HCT116 (cell line): ENCODE measurements around the gene LRRIQ1. TPM values are rescaled to one million over a fixed set of nuclear protein-coding genes. Genes with fewer than 3 reads are reported as not detected.

Experiments
- ATAC-seq: fragments of 200-7000 bp; cut with Tn5 transposase; 2 replicates; pipeline ENCODE4 v1.9.1; 2020; ENCODE audit warnings: mild to moderate bottlenecking, moderate library complexity
- BruUV-seq: library from RNA; stranded (reverse); fragments of 400-500 nt; replicated peaks from 2 replicates; lab custom pipeline; 2021; lab: Mats Ljungman, UMichigan
- CTCF ChIA-PET: fragments of 300-600 bp; sonication (Branson Sonifier 250); formaldehyde crosslinking; loops from one replicate; lab custom pipeline; 2021; ENCODE audit warnings: antibody characterized with exemption; lab: Charles Lee
- POLR2A ChIA-PET: fragments of 300-600, 350-600 bp; sonication (Branson Sonifier 250); formaldehyde crosslinking; loops from one replicate; lab custom pipeline; 2021; ENCODE audit warnings: antibody characterized with exemption; lab: Charles Lee
- RAD21 ChIA-PET, 2 experiments: fragments of 300-600 bp; sonication (Branson Sonifier 250); formaldehyde crosslinking; loops; one replicate each; lab custom pipeline; 2023; ENCODE audit warnings: low total read pairs in 2 of 2; ENCODE audit not compliant: uncharacterized antibody in 2 of 2, unreplicated experiment in 2 of 2, low non-redundant PET in 1 of 2; lab: Charles Lee
- DNase-seq: peaks from one replicate; pipeline ENCODE4 v3.0.0-alpha.2; 2010; ENCODE audit warnings: low read depth, low spot score
- H2AFZ ChIP-seq: fragments of 200-600 bp; shearing (Covaris generic), sonication (generic); 2 replicates; pipeline ENCODE4 v1.6.1; 2017; ENCODE audit warnings: low read depth, mixed run types, mixed read lengths, antibody characterized with exemption, low read length; ENCODE audit not compliant: poor library complexity, severe bottlenecking
- H3K27ac ChIP-seq: 2 replicates; pipeline ENCODE4 v1.5.1; 2012; ENCODE audit warnings: low read depth, low read length
- H3K27me3 ChIP-seq: fragments of 200-600 bp; sonication (generic); 2 replicates; pipeline ENCODE4 v1.6.1; 2016; ENCODE audit warnings: mixed run types, low read length, mixed read lengths; ENCODE audit not compliant: insufficient read depth
- H3K36me3 ChIP-seq, 2 experiments: fragments of 200-500 bp in 1 of 2; fragments of 200-600 bp in 1 of 2; sonication (Bioruptor generic) in 1 of 2; sonication (generic) in 1 of 2; 2 replicates each; pipeline versions ENCODE4 v1.5.1 to v1.6.1; 2014 to 2016; ENCODE audit warnings: low read length in 2 of 2, inconsistent platforms in 1 of 2, mixed read lengths in 1 of 2, mixed run types in 1 of 2; ENCODE audit not compliant: insufficient read depth in 2 of 2, control insufficient read depth in 1 of 2
- H3K4me1 ChIP-seq, 2 experiments: fragments of 200-600 bp in 1 of 2; sonication (generic) in 1 of 2; 2 replicates each; pipeline versions ENCODE4 v1.5.1 to v1.6.1; 2012 to 2017; ENCODE audit warnings: low read length in 2 of 2, inconsistent platforms in 1 of 2, mild to moderate bottlenecking in 1 of 2, mixed read lengths in 1 of 2, mixed run types in 1 of 2, moderate library complexity in 1 of 2; ENCODE audit not compliant: insufficient read depth in 2 of 2, control insufficient read depth in 1 of 2
- H3K4me2 ChIP-seq: fragments of 200-600 bp; sonication (generic); 2 replicates; pipeline ENCODE4 v1.6.1; 2017; ENCODE audit warnings: mixed run types, low read length, mixed read lengths
- H3K4me3 ChIP-seq, 2 experiments: fragments of 200-600 bp in 1 of 2; sonication (generic) in 1 of 2; replicated peaks in 1 of 2; 2 replicates each; pipeline ENCODE4 v1.5.1; 2011 to 2016; ENCODE audit warnings: low read length in 2 of 2, control low read depth in 1 of 2, low read depth in 1 of 2, mild to moderate bottlenecking in 1 of 2, mixed read lengths in 1 of 2, mixed run types in 1 of 2
- H3K79me2 ChIP-seq: fragments of 200-600 bp; sonication (generic); 2 replicates; pipeline ENCODE4 v1.6.1; 2017; ENCODE audit warnings: mild to moderate bottlenecking, mixed run types, low read length, moderate library complexity, mixed read lengths; ENCODE audit not compliant: insufficient read depth
- H3K9ac ChIP-seq: fragments of 200-600 bp; sonication (generic); 2 replicates; pipeline ENCODE4 v1.6.1; 2016; ENCODE audit warnings: low read length, mixed read lengths
- H3K9me2 ChIP-seq: fragments of 200-600 bp; sonication (generic), shearing (Covaris generic); 2 replicates; pipeline ENCODE4 v1.6.1; 2017; ENCODE audit warnings: mixed run types, mild to moderate bottlenecking, moderate library complexity; ENCODE audit not compliant: insufficient read depth
- H3K9me3 ChIP-seq, 2 experiments: fragments of 200-500 bp in 1 of 2; fragments of 200-600 bp in 1 of 2; sonication (Bioruptor generic) in 1 of 2; sonication (generic) in 1 of 2; 2 replicates each; pipeline ENCODE4 v1.6.1; 2014 to 2017; ENCODE audit warnings: low read length in 2 of 2, mixed read lengths in 2 of 2, inconsistent platforms in 1 of 2, low read depth in 1 of 2, mild to moderate bottlenecking in 1 of 2, mixed run types in 1 of 2, moderate library complexity in 1 of 2; ENCODE audit not compliant: control insufficient read depth in 1 of 2, insufficient read depth in 1 of 2
- H4K20me1 ChIP-seq: fragments of 200-600 bp; sonication (generic), shearing (Covaris generic); 2 replicates; pipeline ENCODE4 v1.6.1; 2017; ENCODE audit warnings: mixed run types, mild to moderate bottlenecking, moderate library complexity; ENCODE audit not compliant: insufficient read depth
- CBX3 ChIP-seq: IDR thresholded peaks from 2 replicates; pipeline ENCODE4 v1.6.1; 2012; ENCODE audit warnings: low read depth
- EGR1 ChIP-seq: IDR thresholded peaks from 2 replicates; pipeline ENCODE4 v1.6.1; 2012; ENCODE audit warnings: low read depth
- ELF1 ChIP-seq: IDR thresholded peaks from 2 replicates; pipeline ENCODE4 v1.6.1; 2012; ENCODE audit warnings: low read depth, borderline replicate concordance
- EZH2 ChIP-seq: fragments of 200-600 bp; sonication (generic); IDR thresholded peaks from 2 replicates; pipeline ENCODE4 v1.6.1; 2017; ENCODE audit warnings: antibody characterized with exemption, mixed run types
- EZH2phosphoT487 ChIP-seq: fragments of 200-600 bp; IDR thresholded peaks from 2 replicates; pipeline ENCODE4 v1.6.1; 2018; ENCODE audit warnings: antibody characterized with exemption, borderline replicate concordance
- FOSL1 ChIP-seq: IDR thresholded peaks from 2 replicates; pipeline ENCODE4 v1.6.1; 2012; ENCODE audit warnings: low read depth
- JUND ChIP-seq: IDR thresholded peaks from 2 replicates; pipeline ENCODE4 v1.6.1; 2012
- POLR2A ChIP-seq: IDR thresholded peaks from 2 replicates; pipeline ENCODE4 v1.7.0; 2011; ENCODE audit warnings: borderline replicate concordance; ENCODE audit not compliant: insufficient read depth, insufficient read length; ENCODE audit errors: extremely low read depth
- POLR2AphosphoS5 ChIP-seq: IDR thresholded peaks from 2 replicates; pipeline ENCODE4 v1.6.1; 2011; ENCODE audit warnings: mild to moderate bottlenecking, low read depth, low read length, moderate library complexity
- RAD21 ChIP-seq: IDR thresholded peaks from 2 replicates; pipeline ENCODE4 v1.6.1; 2012; ENCODE audit warnings: low read depth, mild to moderate bottlenecking
- SIN3A ChIP-seq: IDR thresholded peaks from 2 replicates; pipeline ENCODE4 v1.6.1; 2012; ENCODE audit warnings: low read depth
- SP1 ChIP-seq: IDR thresholded peaks from 2 replicates; pipeline ENCODE4 v1.6.1; 2012; ENCODE audit warnings: low read depth
- SRF ChIP-seq: IDR thresholded peaks from 2 replicates; pipeline ENCODE4 v1.6.1; 2012; ENCODE audit warnings: low read depth
- TCF7L2 ChIP-seq: IDR thresholded peaks from 2 replicates; pipeline ENCODE4 v1.7.0; 2011; ENCODE audit warnings: borderline replicate concordance, inconsistent platforms; ENCODE audit not compliant: insufficient read depth, insufficient read length; ENCODE audit errors: extremely low read depth
- YY1 ChIP-seq: IDR thresholded peaks from 2 replicates; pipeline ENCODE4 v1.6.1; 2011; ENCODE audit warnings: low read length, low read depth, moderate library complexity, mild to moderate bottlenecking; ENCODE audit not compliant: insufficient replicate concordance; ENCODE audit errors: extremely low read depth
- ZNF274 ChIP-seq: fragments of 200-500 bp; sonication (Bioruptor generic); IDR thresholded peaks from 2 replicates; pipeline ENCODE4 v1.6.1; 2014; ENCODE audit warnings: mild to moderate bottlenecking, low read depth, low read length, inconsistent platforms
- intact Hi-C: fragments of 100-400 bp; cut with micrococcal nuclease; formaldehyde crosslinking; loops from 2 replicates; pipeline ENCODE4 v1.10.0; 2022
- total RNA-seq: library from RNA; stranded (reverse); gene quantifications from one replicate; pipeline ENCODE4 v1.2.1, GENCODE V29; 2021; ENCODE audit not compliant: unreplicated experiment
- TF ChIP-seq, protein P1 (sequence below): IDR thresholded peaks from 2 replicates; pipeline ENCODE4 v1.6.1; 2012
- TF ChIP-seq, protein P2 (sequence below), 3 experiments: fragments of 200-600 bp in 1 of 3; sonication (generic) in 1 of 3; IDR thresholded peaks in 2 of 3; conservative IDR thresholded peaks in 1 of 3; 2 replicates each; pipeline ENCODE4 v1.5.1; 2012 to 2017; ENCODE audit warnings: low read depth in 2 of 3, low read length in 2 of 3, antibody characterized with exemption in 1 of 3, borderline replicate concordance in 1 of 3, control low read depth in 1 of 3, mild to moderate bottlenecking in 1 of 3, mixed read lengths in 1 of 3, mixed run types in 1 of 3, moderate library complexity in 1 of 3; ENCODE audit not compliant: insufficient read depth in 1 of 3
- TF ChIP-seq, protein P3 (sequence below): IDR thresholded peaks from 2 replicates; pipeline ENCODE4 v1.6.1; 2012
- TF ChIP-seq, protein P4 (sequence below): IDR thresholded peaks from 2 replicates; pipeline ENCODE4 v1.6.1; 2011; ENCODE audit warnings: mild to moderate bottlenecking, low read length, moderate library complexity; ENCODE audit not compliant: insufficient replicate concordance; ENCODE audit errors: extremely low read depth
- TF ChIP-seq, protein P5 (sequence below): IDR thresholded peaks from 2 replicates; pipeline ENCODE4 v1.6.1; 2012; ENCODE audit warnings: low read depth

Gene LRRIQ1
- total RNA-seq, 1 experiment from 2014 or later = 0.89 TPM

DNA sequence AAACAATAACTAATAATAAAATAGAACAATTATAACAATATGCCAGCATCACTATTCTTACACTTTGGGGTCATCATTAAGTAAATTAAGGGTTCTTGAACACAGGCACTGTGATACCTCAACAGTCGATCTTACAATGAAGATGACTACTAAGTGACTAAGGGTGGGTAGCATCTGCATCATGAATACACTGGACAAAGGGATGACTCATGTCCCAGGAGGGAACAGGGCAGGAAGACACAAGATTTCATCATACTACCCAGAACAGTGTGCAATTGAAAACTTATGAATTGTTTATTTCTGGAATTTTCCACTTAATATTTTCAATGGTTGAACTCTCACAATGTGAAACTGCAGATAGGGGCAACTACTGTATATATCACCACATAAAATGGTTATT is 19.7 kb upstream of the LRRIQ1 start:
- Histone ChIP-seq H3K79me2 (no peaks in the 10 kb centered on the region), H3K4me3 (no peak overlapping the region), H3K9me3 (no peaks in the 10 kb centered on the region), H3K27ac (no peak overlapping the region), H3K4me2 (peak overlapping the region; percentile 10; the same call in 1 of the 2 replicates), H3K9ac (no peak overlapping the region), H3K4me1 (peaks cover 4 to 8% of the 10 kb centered on the region in 2 experiments; a peak in 2 of 4 replicates), H3K36me3 (no peaks in the 10 kb centered on the region), H2AFZ (peak overlapping the region; percentile 36), H3K27me3 (no peaks in the 10 kb centered on the region), H4K20me1 (no peaks in the 10 kb centered on the region), H3K9me2 (no peaks in the 10 kb centered on the region)
- intact Hi-C loops = no loop called here
- RAD21 ChIA-PET = no interaction called here
- CTCF ChIA-PET = no interaction called here
- DNase-seq (peak; percentile 91), ATAC-seq (peak; percentile 89)
- POLR2A ChIA-PET = no interaction called here
- no TSS peak for BruUV-seq
- TF ChIP-seq FOSL1 = peak; percentile 91
- TF ChIP-seq, protein P1, sequence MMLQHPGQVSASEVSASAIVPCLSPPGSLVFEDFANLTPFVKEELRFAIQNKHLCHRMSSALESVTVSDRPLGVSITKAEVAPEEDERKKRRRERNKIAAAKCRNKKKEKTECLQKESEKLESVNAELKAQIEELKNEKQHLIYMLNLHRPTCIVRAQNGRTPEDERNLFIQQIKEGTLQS = peak; percentile 82
- TF ChIP-seq SRF = 0 out of 2 replicates have a peak, but pooled peaks have one; percentile 18
- no peak for TF ChIP-seq ZNF274
- no peak for TF ChIP-seq EZH2phosphoT487
- peak; percentile 74 for TF ChIP-seq SP1
- TF ChIP-seq, protein P2, sequence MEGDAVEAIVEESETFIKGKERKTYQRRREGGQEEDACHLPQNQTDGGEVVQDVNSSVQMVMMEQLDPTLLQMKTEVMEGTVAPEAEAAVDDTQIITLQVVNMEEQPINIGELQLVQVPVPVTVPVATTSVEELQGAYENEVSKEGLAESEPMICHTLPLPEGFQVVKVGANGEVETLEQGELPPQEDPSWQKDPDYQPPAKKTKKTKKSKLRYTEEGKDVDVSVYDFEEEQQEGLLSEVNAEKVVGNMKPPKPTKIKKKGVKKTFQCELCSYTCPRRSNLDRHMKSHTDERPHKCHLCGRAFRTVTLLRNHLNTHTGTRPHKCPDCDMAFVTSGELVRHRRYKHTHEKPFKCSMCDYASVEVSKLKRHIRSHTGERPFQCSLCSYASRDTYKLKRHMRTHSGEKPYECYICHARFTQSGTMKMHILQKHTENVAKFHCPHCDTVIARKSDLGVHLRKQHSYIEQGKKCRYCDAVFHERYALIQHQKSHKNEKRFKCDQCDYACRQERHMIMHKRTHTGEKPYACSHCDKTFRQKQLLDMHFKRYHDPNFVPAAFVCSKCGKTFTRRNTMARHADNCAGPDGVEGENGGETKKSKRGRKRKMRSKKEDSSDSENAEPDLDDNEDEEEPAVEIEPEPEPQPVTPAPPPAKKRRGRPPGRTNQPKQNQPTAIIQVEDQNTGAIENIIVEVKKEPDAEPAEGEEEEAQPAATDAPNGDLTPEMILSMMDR (IDR thresholded peaks at IDR 0.05 in 2 of 3, conservative IDR thresholded peaks at IDR 0.05 in 1 of 3; ENCODE audit: borderline replicate concordance in 1 of 3, insufficient read depth in 1 of 3, low read depth in 2 of 3, low read length in 2 of 3) = no peak
- TF ChIP-seq, protein P3, sequence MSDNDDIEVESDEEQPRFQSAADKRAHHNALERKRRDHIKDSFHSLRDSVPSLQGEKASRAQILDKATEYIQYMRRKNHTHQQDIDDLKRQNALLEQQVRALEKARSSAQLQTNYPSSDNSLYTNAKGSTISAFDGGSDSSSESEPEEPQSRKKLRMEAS = peak; percentile 40; the same call in 1 of the 2 replicates
- TF ChIP-seq EZH2 = no peak
- TF ChIP-seq TCF7L2 = no peak
- TF ChIP-seq RAD21 = no peak
- no peak for TF ChIP-seq YY1
- TF ChIP-seq, protein P4, sequence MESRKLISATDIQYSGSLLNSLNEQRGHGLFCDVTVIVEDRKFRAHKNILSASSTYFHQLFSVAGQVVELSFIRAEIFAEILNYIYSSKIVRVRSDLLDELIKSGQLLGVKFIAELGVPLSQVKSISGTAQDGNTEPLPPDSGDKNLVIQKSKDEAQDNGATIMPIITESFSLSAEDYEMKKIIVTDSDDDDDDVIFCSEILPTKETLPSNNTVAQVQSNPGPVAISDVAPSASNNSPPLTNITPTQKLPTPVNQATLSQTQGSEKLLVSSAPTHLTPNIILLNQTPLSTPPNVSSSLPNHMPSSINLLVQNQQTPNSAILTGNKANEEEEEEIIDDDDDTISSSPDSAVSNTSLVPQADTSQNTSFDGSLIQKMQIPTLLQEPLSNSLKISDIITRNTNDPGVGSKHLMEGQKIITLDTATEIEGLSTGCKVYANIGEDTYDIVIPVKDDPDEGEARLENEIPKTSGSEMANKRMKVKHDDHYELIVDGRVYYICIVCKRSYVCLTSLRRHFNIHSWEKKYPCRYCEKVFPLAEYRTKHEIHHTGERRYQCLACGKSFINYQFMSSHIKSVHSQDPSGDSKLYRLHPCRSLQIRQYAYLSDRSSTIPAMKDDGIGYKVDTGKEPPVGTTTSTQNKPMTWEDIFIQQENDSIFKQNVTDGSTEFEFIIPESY = no peak
- 0 out of 2 replicates have a peak, but pooled peaks have one; percentile 28 for TF ChIP-seq SIN3A
- no peak for TF ChIP-seq ELF1
- peak; percentile 32; the same call in 1 of the 2 replicates for TF ChIP-seq POLR2AphosphoS5
- peak; percentile 85 for TF ChIP-seq JUND
- TF ChIP-seq CBX3 = peak; percentile 72
- no peak for TF ChIP-seq POLR2A
- TF ChIP-seq EGR1 = no peak
- TF ChIP-seq, protein P5, sequence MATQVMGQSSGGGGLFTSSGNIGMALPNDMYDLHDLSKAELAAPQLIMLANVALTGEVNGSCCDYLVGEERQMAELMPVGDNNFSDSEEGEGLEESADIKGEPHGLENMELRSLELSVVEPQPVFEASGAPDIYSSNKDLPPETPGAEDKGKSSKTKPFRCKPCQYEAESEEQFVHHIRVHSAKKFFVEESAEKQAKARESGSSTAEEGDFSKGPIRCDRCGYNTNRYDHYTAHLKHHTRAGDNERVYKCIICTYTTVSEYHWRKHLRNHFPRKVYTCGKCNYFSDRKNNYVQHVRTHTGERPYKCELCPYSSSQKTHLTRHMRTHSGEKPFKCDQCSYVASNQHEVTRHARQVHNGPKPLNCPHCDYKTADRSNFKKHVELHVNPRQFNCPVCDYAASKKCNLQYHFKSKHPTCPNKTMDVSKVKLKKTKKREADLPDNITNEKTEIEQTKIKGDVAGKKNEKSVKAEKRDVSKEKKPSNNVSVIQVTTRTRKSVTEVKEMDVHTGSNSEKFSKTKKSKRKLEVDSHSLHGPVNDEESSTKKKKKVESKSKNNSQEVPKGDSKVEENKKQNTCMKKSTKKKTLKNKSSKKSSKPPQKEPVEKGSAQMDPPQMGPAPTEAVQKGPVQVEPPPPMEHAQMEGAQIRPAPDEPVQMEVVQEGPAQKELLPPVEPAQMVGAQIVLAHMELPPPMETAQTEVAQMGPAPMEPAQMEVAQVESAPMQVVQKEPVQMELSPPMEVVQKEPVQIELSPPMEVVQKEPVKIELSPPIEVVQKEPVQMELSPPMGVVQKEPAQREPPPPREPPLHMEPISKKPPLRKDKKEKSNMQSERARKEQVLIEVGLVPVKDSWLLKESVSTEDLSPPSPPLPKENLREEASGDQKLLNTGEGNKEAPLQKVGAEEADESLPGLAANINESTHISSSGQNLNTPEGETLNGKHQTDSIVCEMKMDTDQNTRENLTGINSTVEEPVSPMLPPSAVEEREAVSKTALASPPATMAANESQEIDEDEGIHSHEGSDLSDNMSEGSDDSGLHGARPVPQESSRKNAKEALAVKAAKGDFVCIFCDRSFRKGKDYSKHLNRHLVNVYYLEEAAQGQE = no peak
